ENCODE results near the gene MBD4. TPM values are rescaled to one million over a fixed set of nuclear protein-coding genes. Genes with fewer than 3 reads are reported as not detected.

Gene MBD4
- polyA plus RNA-seq, 1 donor (not counting 4 experiments of a cell fraction or from before 2014, with no cell fraction given), result 35.0 TPM

- dilution Hi-C loops (cut with MboI; ENCODE audit: extremely low pct_ligation_motif_present, low sequenced_read_pairs), result no loop called here
- no peak overlapping the region for H3K4me3 ChIP-seq (ENCODE audit: control insufficient read depth in 2 of 3, extremely low read depth in 1 of 3, insufficient read depth in 2 of 3, low read depth in 1 of 3, low read length in 3 of 3)
- FAIRE-seq, result no peak
These were observed 24.0 kb upstream of the MBD4 start for GRCh38 chr3:129463716-129464115.

GRCh38 chr3:129463094-129463493, 23.3 kb upstream of the MBD4 start:
- no peak overlapping the region for H2AFZ ChIP-seq (ENCODE audit: control insufficient read depth, low read length)
- no peaks in the 10 kb centered on the region for H3K27me3 ChIP-seq (ENCODE audit: control insufficient read depth, extremely low read depth, insufficient read depth, low read length)
- H3K36me3 ChIP-seq (ENCODE audit: control insufficient read depth in 2 of 2, extremely low read depth in 1 of 2, insufficient read depth in 2 of 2, low read length in 2 of 2), result peaks cover 0 to 3% of the 10 kb centered on the region in 2 experiments
- no peak overlapping the region for H3K9ac ChIP-seq (ENCODE audit: control insufficient read depth, extremely low read depth, insufficient read depth, low read length)
- H4K20me1 ChIP-seq (ENCODE audit: control insufficient read depth, extremely low read depth, insufficient read depth, low read length), result no peaks in the 10 kb centered on the region
- no peaks in the 10 kb centered on the region for H3K4me1 ChIP-seq (ENCODE audit: control insufficient read depth, extremely low read depth, insufficient read depth, low read length)
- H3K9me3 ChIP-seq (ENCODE audit: control insufficient read depth, low read depth, low read length), result no peaks in the 10 kb centered on the region
- no peaks in the 10 kb centered on the region for H3K9me1 ChIP-seq (ENCODE audit: control insufficient read depth, extremely low read depth, insufficient read depth, low read length)
- no peak for FAIRE-seq
- H3K4me3 ChIP-seq (ENCODE audit: control insufficient read depth in 2 of 3, extremely low read depth in 1 of 3, insufficient read depth in 2 of 3, low read depth in 1 of 3, low read length in 3 of 3), result no peak overlapping the region
- no peak overlapping the region for H3K4me2 ChIP-seq (ENCODE audit: control insufficient read depth, extremely low read depth, insufficient read depth, low read depth, low read length)
- TF ChIP-seq EZH2 (IDR thresholded peaks at IDR 0.05; ENCODE audit: low read length), result no peak
- TF ChIP-seq CTCF (optimal IDR thresholded peaks at IDR 0.05 in 1 of 3, IDR thresholded peaks at IDR 0.05 in 1 of 3, conservative IDR thresholded peaks at IDR 0.05 in 1 of 3; ENCODE audit: extremely low read depth in 1 of 3, insufficient read depth in 2 of 3, low read length in 3 of 3), result no peak
- H3K27ac ChIP-seq (ENCODE audit: control insufficient read depth, insufficient read depth, low read length), result no peak overlapping the region
- dilution Hi-C loops (cut with MboI; ENCODE audit: extremely low pct_ligation_motif_present, low sequenced_read_pairs), result no loop called here
- DNase-seq (ENCODE audit: low read depth, low spot score), result no peak
- no peaks in the 10 kb centered on the region for H3K79me2 ChIP-seq (ENCODE audit: control insufficient read depth, insufficient read depth, low read length)

More at GRCh38 chr3:129463716-129464115, 24.0 kb upstream of the MBD4 start:
- H3K9me3 ChIP-seq (ENCODE audit: control insufficient read depth, low read depth, low read length), result no peaks in the 10 kb centered on the region
- no peak overlapping the region for H2AFZ ChIP-seq (ENCODE audit: control insufficient read depth, low read length)
- no peak overlapping the region for H3K4me2 ChIP-seq (ENCODE audit: control insufficient read depth, extremely low read depth, insufficient read depth, low read depth, low read length)
- H4K20me1 ChIP-seq (ENCODE audit: control insufficient read depth, extremely low read depth, insufficient read depth, low read length), result no peaks in the 10 kb centered on the region
- peaks cover 0 to 3% of the 10 kb centered on the region in 2 experiments for H3K36me3 ChIP-seq (ENCODE audit: control insufficient read depth in 2 of 2, extremely low read depth in 1 of 2, insufficient read depth in 2 of 2, low read length in 2 of 2)
- no peak overlapping the region for H3K9ac ChIP-seq (ENCODE audit: control insufficient read depth, extremely low read depth, insufficient read depth, low read length)
- no peak for DNase-seq (ENCODE audit: low read depth, low spot score)
- no peaks in the 10 kb centered on the region for H3K27me3 ChIP-seq (ENCODE audit: control insufficient read depth, extremely low read depth, insufficient read depth, low read length)
- H3K4me1 ChIP-seq (ENCODE audit: control insufficient read depth, extremely low read depth, insufficient read depth, low read length), result no peaks in the 10 kb centered on the region
- no peak overlapping the region for H3K27ac ChIP-seq (ENCODE audit: control insufficient read depth, insufficient read depth, low read length)
- H3K9me1 ChIP-seq (ENCODE audit: control insufficient read depth, extremely low read depth, insufficient read depth, low read length), result no peaks in the 10 kb centered on the region
- H3K79me2 ChIP-seq (ENCODE audit: control insufficient read depth, insufficient read depth, low read length), result no peaks in the 10 kb centered on the region
- TF ChIP-seq CTCF (optimal IDR thresholded peaks at IDR 0.05 in 1 of 3, IDR thresholded peaks at IDR 0.05 in 1 of 3, conservative IDR thresholded peaks at IDR 0.05 in 1 of 3; ENCODE audit: extremely low read depth in 1 of 3, insufficient read depth in 2 of 3, low read length in 3 of 3), result no peak
- TF ChIP-seq EZH2 (IDR thresholded peaks at IDR 0.05; ENCODE audit: low read length), result no peak
